Kidney epithelial cell (primary cell): ENCODE data around the gene WNT10A. TPM values are rescaled to one million over a fixed set of nuclear protein-coding genes. Genes with fewer than 3 reads are reported as not detected.

ENCODE experiments used
- DNase-seq: peaks from one replicate; pipeline ENCODE4 v3.0.0-alpha.2; 2010; ENCODE audit warnings: low read depth
- H3K27me3 ChIP-seq: 2 replicates; pipeline ENCODE4 v1.6.0; 2011; ENCODE audit warnings: low read length; ENCODE audit not compliant: control insufficient read depth, insufficient read depth
- H3K36me3 ChIP-seq: 2 replicates; pipeline ENCODE4 v1.5.1; 2011; ENCODE audit warnings: low read length; ENCODE audit not compliant: control insufficient read depth, insufficient read depth
- H3K4me3 ChIP-seq: 2 replicates; pipeline ENCODE4 v1.5.1; 2011; ENCODE audit warnings: low read depth, mild to moderate bottlenecking, control low read depth, low read length
- total RNA-seq: library from RNA; depleted of rRNA; stranded (reverse); fragments of >200 nt; gene quantifications from 2 replicates; pipeline ENCODE4 v1.2.3, GENCODE V29; 2015
- TF ChIP-seq, protein P1 (sequence below): IDR thresholded peaks from 2 replicates; pipeline ENCODE4 v1.5.1; 2011; ENCODE audit warnings: mild to moderate bottlenecking, moderate library complexity, low read length, control low read depth, inconsistent platforms; ENCODE audit not compliant: insufficient read depth, poor library complexity, severe bottlenecking

The WNT10A gene
- total RNA-seq, 1 donor from 2014 or later, result 7.1 TPM

DNA sequence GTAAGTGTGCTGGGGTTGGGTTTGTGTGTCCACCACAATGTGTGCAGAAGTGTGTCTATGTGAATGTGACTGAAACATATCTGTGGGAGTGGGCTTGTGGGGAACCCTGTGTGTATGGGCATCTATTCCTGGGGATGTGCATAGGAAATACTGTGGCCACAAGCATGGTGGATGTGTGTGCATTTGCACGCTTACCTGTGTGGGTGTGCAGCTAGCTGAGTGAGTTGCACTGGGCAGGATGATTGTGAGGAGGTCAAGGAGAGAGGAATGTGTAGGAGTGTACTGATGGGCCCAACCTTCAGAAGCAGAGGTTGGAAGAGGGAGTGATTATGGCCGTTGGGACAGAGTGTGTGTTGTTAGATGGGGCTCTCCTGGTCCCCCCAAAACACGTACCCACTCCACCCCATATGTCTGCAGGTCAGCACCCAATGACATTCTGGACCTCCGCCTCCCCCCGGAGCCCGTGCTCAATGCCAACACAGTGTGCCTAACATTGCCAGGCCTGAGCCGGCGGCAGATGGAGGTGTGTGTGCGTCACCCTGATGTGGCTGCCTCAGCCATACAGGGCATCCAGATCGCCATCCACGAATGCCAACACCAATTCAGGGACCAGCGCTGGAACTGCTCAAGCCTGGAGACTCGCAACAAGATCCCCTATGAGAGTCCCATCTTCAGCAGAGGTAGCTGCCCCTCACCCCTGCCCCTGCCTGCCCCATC, 1.2 kb downstream of the WNT10A start:
- no peak for DNase-seq
- TF ChIP-seq, protein P1, sequence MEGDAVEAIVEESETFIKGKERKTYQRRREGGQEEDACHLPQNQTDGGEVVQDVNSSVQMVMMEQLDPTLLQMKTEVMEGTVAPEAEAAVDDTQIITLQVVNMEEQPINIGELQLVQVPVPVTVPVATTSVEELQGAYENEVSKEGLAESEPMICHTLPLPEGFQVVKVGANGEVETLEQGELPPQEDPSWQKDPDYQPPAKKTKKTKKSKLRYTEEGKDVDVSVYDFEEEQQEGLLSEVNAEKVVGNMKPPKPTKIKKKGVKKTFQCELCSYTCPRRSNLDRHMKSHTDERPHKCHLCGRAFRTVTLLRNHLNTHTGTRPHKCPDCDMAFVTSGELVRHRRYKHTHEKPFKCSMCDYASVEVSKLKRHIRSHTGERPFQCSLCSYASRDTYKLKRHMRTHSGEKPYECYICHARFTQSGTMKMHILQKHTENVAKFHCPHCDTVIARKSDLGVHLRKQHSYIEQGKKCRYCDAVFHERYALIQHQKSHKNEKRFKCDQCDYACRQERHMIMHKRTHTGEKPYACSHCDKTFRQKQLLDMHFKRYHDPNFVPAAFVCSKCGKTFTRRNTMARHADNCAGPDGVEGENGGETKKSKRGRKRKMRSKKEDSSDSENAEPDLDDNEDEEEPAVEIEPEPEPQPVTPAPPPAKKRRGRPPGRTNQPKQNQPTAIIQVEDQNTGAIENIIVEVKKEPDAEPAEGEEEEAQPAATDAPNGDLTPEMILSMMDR, result no peak
- Histone ChIP-seq H3K36me3 (no peaks in the 10 kb centered on the region), H3K4me3 (no peak overlapping the region), H3K27me3 (peaks cover 25% of the 10 kb centered on the region)

DNA sequence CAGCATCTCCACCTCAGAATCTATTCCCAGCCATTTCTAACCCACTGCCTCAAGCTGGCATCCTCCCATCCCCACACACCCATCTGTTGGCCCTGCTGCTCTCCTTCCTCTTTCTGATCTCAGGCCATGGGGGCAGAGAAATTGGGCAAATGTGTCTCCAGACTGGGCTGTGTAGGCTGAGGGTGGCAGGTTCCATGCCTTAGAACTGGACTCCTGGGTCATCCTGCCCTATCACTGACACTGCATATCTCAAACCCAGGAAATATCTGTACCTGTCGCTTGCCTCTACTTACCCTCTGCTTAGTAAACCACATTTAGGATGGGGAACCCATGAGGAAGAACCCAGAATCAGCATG, 1.8 kb downstream of the WNT10A start:
- TF ChIP-seq, protein P1, result no peak
- DNase-seq, result no peak
- H3K36me3 ChIP-seq, result no peaks in the 10 kb centered on the region
- no peak overlapping the region for H3K4me3 ChIP-seq
- peaks cover 25% of the 10 kb centered on the region for H3K27me3 ChIP-seq

DNA sequence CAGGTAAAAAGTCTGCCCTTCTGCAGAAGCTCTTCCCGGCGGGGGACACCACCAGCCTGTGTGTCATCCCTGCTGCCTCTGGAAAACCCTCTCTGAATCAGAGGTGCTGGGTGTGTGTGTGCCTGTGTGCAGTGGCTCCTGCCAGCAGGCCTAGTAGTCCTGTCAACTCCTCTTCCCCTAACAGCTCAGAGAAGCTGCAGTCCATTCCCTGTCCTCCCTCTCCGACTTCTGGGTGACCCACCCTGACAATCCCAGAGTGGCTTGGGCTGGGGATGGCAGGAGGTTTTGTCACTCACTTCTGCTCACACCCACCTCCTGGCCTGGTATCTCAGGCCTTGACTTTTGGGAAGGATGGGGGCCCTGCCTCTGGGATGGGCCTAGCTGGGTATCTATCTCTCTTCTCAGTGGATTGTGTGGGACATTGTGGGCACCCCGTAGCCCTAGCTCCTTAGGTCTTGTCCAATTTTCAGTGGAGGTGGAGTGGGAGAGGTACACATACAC, 2.3 kb downstream of the WNT10A start:
- Histone ChIP-seq H3K27me3 (peaks cover 25% of the 10 kb centered on the region), H3K4me3 (no peak overlapping the region), H3K36me3 (no peaks in the 10 kb centered on the region)
- no peak for DNase-seq
- TF ChIP-seq, protein P1, result no peak

DNA sequence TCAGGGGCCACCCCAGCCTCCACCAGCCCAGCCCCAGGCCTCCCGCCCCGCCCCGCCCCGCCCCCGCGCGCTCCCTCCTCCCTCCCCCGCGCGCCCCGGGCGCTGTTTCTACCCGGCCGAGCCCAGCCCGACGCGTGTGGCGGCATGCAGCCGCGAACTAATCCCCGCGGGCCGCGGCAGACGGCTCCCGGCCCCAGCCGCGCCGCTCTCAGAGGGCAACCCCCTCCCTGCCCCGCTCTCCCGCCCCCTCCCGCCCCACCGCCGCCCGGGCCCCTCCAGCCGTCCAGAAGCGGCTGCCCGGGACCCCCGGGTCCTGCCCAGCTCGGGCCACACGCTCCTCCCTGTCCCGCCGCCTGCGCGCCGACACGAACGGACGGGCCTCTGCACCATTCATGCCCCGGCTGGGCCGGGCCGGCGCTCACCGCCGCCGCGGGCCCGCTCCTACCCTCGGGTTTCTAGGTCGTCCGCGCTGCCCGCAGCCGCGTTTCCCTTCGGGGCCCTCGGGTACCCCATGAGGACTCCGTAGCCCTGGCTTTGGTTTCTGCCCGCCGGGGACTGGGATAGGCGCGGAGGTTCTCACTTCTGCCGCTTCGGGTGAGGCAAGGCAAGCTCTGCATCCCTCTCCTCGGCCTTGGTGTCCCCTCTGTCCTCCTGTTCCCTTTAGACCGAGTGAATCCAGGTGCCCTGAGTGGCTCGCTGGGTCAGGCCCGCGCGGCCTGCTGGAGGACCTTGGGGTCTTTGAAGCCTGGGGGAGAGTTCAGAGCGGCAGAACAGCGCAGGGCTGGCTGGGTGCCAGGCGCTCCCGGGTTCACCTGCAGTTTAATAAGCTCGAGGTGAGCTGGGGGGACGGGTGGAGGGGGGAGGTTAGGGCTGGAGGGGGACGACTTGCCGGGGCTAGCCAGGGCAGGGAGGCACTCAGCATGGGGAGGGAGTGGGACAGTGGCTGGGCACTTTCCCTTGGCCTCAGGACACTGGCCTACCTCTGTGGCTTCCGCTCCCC, 3.1 kb downstream of the WNT10A start:
- H3K36me3 ChIP-seq, result no peaks in the 10 kb centered on the region
- no peak overlapping the region for H3K4me3 ChIP-seq
- no peak for DNase-seq
- peaks cover 28% of the 10 kb centered on the region for H3K27me3 ChIP-seq
- TF ChIP-seq, protein P1, result no peak

DNA sequence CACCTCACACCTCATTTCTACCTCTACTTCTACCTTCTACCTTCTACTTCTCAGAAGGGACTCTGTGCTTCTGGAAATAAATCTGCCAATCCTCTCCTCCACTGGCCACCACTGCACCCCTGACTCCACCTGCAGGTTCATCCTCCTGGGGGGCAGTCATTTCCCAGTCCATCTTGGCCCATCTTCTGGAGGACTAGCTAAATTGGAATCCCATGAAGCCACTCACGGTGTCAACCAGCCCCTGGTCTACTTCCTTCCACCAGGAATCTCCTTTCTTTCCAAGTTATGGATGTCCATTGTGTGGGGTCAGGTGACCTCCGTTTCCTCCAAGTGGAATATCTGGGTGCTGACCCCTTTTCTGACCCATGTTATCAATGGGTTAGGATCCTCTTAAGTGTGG, 3.9 kb downstream of the WNT10A start:
- Histone ChIP-seq H3K4me3 (no peak overlapping the region), H3K36me3 (no peaks in the 10 kb centered on the region), H3K27me3 (peaks cover 27% of the 10 kb centered on the region)
- DNase-seq, result no peak
- TF ChIP-seq, protein P1, result no peak
